22Rv1 (cell line): ENCODE results near the gene GRAP2.

ENCODE experiments used
- ZFX ChIP-seq: fragments of 450-650 bp; IDR thresholded peaks from 2 replicates; pipeline ENCODE4 v1.6.1; 2017; ENCODE audit warnings: antibody characterized with exemption, borderline replicate concordance
- TF ChIP-seq, protein P1 (sequence below): fragments of 450-650 bp; IDR thresholded peaks from 2 replicates; pipeline ENCODE4 v1.5.1; 2017; ENCODE audit warnings: mild to moderate bottlenecking

DNA sequence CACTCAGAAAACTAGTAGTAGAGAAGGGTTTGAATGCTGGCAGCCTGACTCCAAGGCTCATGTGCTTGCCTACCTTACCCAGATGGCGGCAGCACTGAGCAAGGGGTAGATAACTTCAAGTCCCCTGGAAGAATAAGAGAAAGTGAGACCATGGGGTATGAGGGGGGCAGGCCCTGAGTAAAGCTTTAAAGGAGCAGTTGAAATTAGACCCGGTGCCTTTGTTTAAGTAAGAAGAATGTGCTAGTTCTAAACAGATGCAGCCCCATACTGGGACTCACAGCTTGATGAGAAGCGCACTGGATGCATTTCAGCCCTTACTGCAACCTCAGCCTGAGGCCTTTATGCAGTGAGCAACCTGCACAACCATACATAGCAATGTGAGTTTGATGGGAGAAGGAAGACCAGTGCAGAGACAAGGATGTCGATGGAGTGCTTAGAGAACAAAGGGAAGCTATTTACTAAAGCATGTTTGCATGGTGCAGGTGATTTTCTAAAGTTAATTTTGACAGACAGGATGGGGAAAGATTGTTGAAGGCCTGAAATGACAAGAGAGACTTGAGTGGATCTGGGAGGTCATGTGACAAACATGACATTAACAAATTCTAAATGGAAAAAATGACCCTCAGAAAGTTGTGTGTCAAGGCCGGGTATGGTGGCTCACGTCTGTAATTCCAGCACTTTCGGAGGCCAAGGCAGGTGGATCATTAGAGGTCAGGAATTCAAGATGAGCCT lies 32.2 kb downstream of the GRAP2 start:
- TF ChIP-seq, protein P1, sequence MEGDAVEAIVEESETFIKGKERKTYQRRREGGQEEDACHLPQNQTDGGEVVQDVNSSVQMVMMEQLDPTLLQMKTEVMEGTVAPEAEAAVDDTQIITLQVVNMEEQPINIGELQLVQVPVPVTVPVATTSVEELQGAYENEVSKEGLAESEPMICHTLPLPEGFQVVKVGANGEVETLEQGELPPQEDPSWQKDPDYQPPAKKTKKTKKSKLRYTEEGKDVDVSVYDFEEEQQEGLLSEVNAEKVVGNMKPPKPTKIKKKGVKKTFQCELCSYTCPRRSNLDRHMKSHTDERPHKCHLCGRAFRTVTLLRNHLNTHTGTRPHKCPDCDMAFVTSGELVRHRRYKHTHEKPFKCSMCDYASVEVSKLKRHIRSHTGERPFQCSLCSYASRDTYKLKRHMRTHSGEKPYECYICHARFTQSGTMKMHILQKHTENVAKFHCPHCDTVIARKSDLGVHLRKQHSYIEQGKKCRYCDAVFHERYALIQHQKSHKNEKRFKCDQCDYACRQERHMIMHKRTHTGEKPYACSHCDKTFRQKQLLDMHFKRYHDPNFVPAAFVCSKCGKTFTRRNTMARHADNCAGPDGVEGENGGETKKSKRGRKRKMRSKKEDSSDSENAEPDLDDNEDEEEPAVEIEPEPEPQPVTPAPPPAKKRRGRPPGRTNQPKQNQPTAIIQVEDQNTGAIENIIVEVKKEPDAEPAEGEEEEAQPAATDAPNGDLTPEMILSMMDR = peak; percentile 79
- TF ChIP-seq ZFX = no peak
